OCI-LY3 (cell line): Measurements from ENCODE around the gene PLEKHO1.
"Not testable (repeated sequence)": the region's sequence is repeated elsewhere in the genome, so short reads cannot be mapped to it uniquely, and the experiment has no call there.

Source experiments
- H2AFZ ChIP-seq: fragments of 200-600, 300-600 bp; shearing (Covaris generic); 2 replicates; pipeline ENCODE4 v1.6.0; 2014; ENCODE audit warnings: antibody characterized with exemption, low read depth, low read length
- H3K27ac ChIP-seq: fragments of 200-600, 300-600 bp; sonication (generic); 2 replicates; pipeline ENCODE4 v1.5.1; 2014; ENCODE audit warnings: mild to moderate bottlenecking, low read length, moderate library complexity, mixed read lengths
- H3K27me3 ChIP-seq: fragments of 200-600, 300-600 bp; sonication (generic); 2 replicates; pipeline ENCODE4 v1.6.1; 2014; ENCODE audit warnings: low read depth, low read length, mixed read lengths
- H3K36me3 ChIP-seq: fragments of 200-600, 300-600 bp; sonication (generic); replicated peaks from 2 replicates; pipeline ENCODE3; 2014; ENCODE audit warnings: low read depth, low read length, mixed read lengths
- H3K4me1 ChIP-seq: fragments of 300-600, 200-600 bp; sonication (generic); 2 replicates; pipeline ENCODE4 v1.6.1; 2014; ENCODE audit warnings: low read length, mixed read lengths
- H3K4me2 ChIP-seq: fragments of 200-600, 300-600 bp; sonication (generic); 2 replicates; pipeline ENCODE4 v1.6.1; 2014; ENCODE audit warnings: low read length, mixed read lengths
- H3K4me3 ChIP-seq: fragments of 300-600, 200-600 bp; sonication (generic); 2 replicates; pipeline ENCODE4 v1.5.1; 2014; ENCODE audit warnings: antibody characterized with exemption, mild to moderate bottlenecking, low read length, moderate library complexity
- H3K79me2 ChIP-seq: fragments of 300-600, 200-600 bp; shearing (Covaris generic); 2 replicates; pipeline ENCODE4 v1.6.1; 2014; ENCODE audit warnings: mild to moderate bottlenecking, low read length, mixed read lengths
- H3K9ac ChIP-seq: fragments of 300-600, 200-600 bp; shearing (Covaris generic); 2 replicates; pipeline ENCODE4 v1.6.0; 2014; ENCODE audit warnings: mild to moderate bottlenecking, low read length, moderate library complexity
- H3K9me3 ChIP-seq: fragments of 200-600, 300-600 bp; shearing (Covaris generic); 2 replicates; pipeline ENCODE4 v1.6.1; 2014; ENCODE audit warnings: low read length, mixed read lengths; ENCODE audit not compliant: insufficient read depth
- H4K20me1 ChIP-seq: fragments of 200-600, 300-600 bp; sonication (generic); 2 replicates; pipeline ENCODE4 v1.6.1; 2016; ENCODE audit warnings: low read length, mixed read lengths; ENCODE audit not compliant: insufficient read depth
- CTCF ChIP-seq: fragments of 200-600, 300-600 bp; sonication (generic); IDR thresholded peaks from 2 replicates; pipeline ENCODE4 v1.5.1; 2014; ENCODE audit warnings: antibody characterized with exemption, low read length, low read depth
- EZH2phosphoT487 ChIP-seq: fragments of 200-600 bp; shearing (Covaris generic); IDR thresholded peaks from 2 replicates; pipeline ENCODE4 v1.6.1; 2018; ENCODE audit warnings: antibody characterized with exemption, mixed run types, low read depth

Gene PLEKHO1

GRCh38 chr1:150196417-150196816 is 46.7 kb downstream of the PLEKHO1 start:
- H3K9ac ChIP-seq: no peak overlapping the region
- H3K4me1 ChIP-seq: no peaks in the 10 kb centered on the region
- H3K4me3 ChIP-seq: no peak overlapping the region
- TF ChIP-seq CTCF (no peak), EZH2phosphoT487 (no peak)
- no peak overlapping the region; the same call in 1 of the 2 replicates for H2AFZ ChIP-seq
- no peak overlapping the region for H3K27ac ChIP-seq
- no peaks in the 10 kb centered on the region for H3K9me3 ChIP-seq
- H3K4me2 ChIP-seq: no peak overlapping the region
- no peaks in the 10 kb centered on the region for H3K36me3 ChIP-seq
- 0 out of 2 replicates have a peak, but pooled peaks cover 3% of the 10 kb centered on the region for H3K27me3 ChIP-seq
- H4K20me1 ChIP-seq: no peaks in the 10 kb centered on the region
- no peaks in the 10 kb centered on the region for H3K79me2 ChIP-seq

GRCh38 chr1:150207281-150207971 is 57.7 kb downstream of the PLEKHO1 start:
- Histone ChIP-seq H3K4me1 (no peaks in the 10 kb centered on the region), H3K27ac (no peak overlapping the region), H3K9ac (no peak overlapping the region), H2AFZ (no peak overlapping the region), H3K36me3 (no peaks in the 10 kb centered on the region), H3K27me3 (no peaks in the 10 kb centered on the region), H3K4me2 (no peak overlapping the region), H3K4me3 (no peak overlapping the region), H3K79me2 (no peaks in the 10 kb centered on the region), H4K20me1 (no peaks in the 10 kb centered on the region), H3K9me3 (no peaks in the 10 kb centered on the region)
- TF ChIP-seq CTCF (no peak), EZH2phosphoT487 (no peak)

GRCh38 chr1:150208460-150208859 is 58.7 kb downstream of the PLEKHO1 start:
- not testable (repeated sequence) for H3K4me1 ChIP-seq, H3K79me2 ChIP-seq, H3K9ac ChIP-seq, H4K20me1 ChIP-seq, H3K27me3 ChIP-seq, H3K9me3 ChIP-seq, H2AFZ ChIP-seq, H3K4me2 ChIP-seq, H3K4me3 ChIP-seq, H3K27ac ChIP-seq, H3K36me3 ChIP-seq
